Measurements from ENCODE around the gene SDK2. TPM values are rescaled to one million over a fixed set of nuclear protein-coding genes. Genes with fewer than 3 reads are reported as not detected.

The SDK2 gene
- total and polyA plus RNA-seq, 8 donors, result 0.04 to 0.31 (median 0.17) TPM

DNA sequence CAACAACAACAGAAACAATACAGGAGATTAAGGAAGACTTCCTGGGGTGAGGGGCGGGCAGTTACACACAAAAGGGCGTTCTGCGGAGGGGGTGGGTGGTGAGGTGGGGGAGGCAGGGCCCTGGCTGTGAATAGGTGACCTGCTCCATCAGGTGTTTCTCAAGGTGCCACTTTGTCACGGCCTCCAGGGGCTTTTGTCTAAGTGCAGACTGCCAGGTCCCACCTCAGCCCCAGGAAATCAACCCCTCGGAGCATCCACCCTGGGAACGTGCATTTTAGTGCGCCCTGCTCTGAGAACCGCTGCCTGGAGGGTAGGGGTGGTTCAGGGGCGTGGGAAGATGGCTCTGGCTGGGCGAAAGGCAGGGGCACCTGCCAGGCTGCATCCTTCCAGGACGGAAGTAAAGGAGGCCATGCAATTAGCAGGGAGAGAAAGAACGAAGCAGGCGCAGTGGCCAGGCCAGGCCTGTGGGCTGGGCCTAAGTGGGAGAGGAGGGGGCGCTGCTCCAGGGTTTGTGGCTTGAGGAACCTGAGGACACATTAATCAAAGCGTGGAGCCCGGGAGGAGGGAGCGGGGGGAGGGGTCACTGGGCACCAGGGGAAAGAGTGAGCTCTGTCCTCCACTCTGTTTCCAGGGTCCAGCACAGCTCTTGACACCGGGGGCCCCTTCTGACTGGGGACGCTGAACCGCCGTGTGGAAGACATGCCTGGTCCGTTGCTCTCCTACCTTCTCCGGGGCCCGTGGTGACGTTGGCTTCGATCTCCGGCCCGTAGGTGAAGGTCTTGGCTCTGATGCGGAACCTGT, 283.1 kb downstream of the SDK2 start:
- H3K36me3 ChIP-seq, result no peaks in the 10 kb centered on the region
- H3K4me3 ChIP-seq, result no peak overlapping the region
- no peaks in the 10 kb centered on the region for H3K27me3 ChIP-seq
- ATAC-seq (no peak), DNase-seq (no peak), FAIRE-seq (no peak)
- H3K9me3 ChIP-seq, result no peaks in the 10 kb centered on the region
- H3K4me1 ChIP-seq, result peaks cover 0 to 9% (median 0%) of the 10 kb centered on the region in 3 donors
- WGBS, 2 donors, result 69 to 71% methylated on average over 29 of the region's 29 CpGs
- H3K27ac ChIP-seq, result peak overlapping the region in 2 of 4 donors; percentile 5 to 28
- intact Hi-C loops (cut with DNase I), result loop anchor here in 2 of 3 donors (10.0 kb wide), 2 partner anchors 46 to 636 kb away; partner anchors contain the start of gene CDC42EP4 (in 1 of the 2)
- TF ChIP-seq, protein P1, sequence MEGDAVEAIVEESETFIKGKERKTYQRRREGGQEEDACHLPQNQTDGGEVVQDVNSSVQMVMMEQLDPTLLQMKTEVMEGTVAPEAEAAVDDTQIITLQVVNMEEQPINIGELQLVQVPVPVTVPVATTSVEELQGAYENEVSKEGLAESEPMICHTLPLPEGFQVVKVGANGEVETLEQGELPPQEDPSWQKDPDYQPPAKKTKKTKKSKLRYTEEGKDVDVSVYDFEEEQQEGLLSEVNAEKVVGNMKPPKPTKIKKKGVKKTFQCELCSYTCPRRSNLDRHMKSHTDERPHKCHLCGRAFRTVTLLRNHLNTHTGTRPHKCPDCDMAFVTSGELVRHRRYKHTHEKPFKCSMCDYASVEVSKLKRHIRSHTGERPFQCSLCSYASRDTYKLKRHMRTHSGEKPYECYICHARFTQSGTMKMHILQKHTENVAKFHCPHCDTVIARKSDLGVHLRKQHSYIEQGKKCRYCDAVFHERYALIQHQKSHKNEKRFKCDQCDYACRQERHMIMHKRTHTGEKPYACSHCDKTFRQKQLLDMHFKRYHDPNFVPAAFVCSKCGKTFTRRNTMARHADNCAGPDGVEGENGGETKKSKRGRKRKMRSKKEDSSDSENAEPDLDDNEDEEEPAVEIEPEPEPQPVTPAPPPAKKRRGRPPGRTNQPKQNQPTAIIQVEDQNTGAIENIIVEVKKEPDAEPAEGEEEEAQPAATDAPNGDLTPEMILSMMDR (IDR thresholded peaks at IDR 0.05), result no peak

GRCh38 chr17:73359987-73360410, 284.2 kb downstream of the SDK2 start:
- ATAC-seq (peak; percentile 81 to 92 (median 89)), DNase-seq (peak; percentile 80 to 94 (median 86)), FAIRE-seq (no peak)
- H3K9me3 ChIP-seq, result no peaks in the 10 kb centered on the region
- peaks cover 0 to 9% (median 0%) of the 10 kb centered on the region in 3 donors for H3K4me1 ChIP-seq
- peak overlapping the region; percentile 16 to 67 (median 42) for H3K27ac ChIP-seq
- no peak overlapping the region for H3K4me3 ChIP-seq
- H3K27me3 ChIP-seq, result no peaks in the 10 kb centered on the region
- H3K36me3 ChIP-seq, result no peaks in the 10 kb centered on the region
- intact Hi-C loops (cut with DNase I), result loop anchor here in 2 of 3 donors (10.0 kb wide), 2 partner anchors 45 to 635 kb away; partner anchors contain the start of gene CDC42EP4 (in 1 of the 2)
- WGBS, 2 donors, result 8 to 15% methylated on average over 7 of the region's 7 CpGs
- TF ChIP-seq, protein P1 (IDR thresholded peaks at IDR 0.05), result peak in 1 of 4 donors; percentile 11

- TF ChIP-seq, protein P1 (IDR thresholded peaks at IDR 0.05), result no peak
- Histone ChIP-seq H3K4me3 (no peak overlapping the region), H3K27me3 (no peaks in the 10 kb centered on the region), H3K4me1 (peaks cover 0 to 9% (median 0%) of the 10 kb centered on the region in 3 donors), H3K9me3 (no peaks in the 10 kb centered on the region), H3K27ac (peak overlapping the region; percentile 16 to 67 (median 42)), H3K36me3 (no peaks in the 10 kb centered on the region)
- intact Hi-C loops (cut with DNase I), result no loop called here
- DNase-seq (no peak), ATAC-seq (no peak), FAIRE-seq (no peak)
- 83 to 87% methylated on average over 10 of the region's 10 CpGs for WGBS, 2 donors
Measured at GRCh38 chr17:73359352-73359751, 284.9 kb downstream of the SDK2 start.

DNA sequence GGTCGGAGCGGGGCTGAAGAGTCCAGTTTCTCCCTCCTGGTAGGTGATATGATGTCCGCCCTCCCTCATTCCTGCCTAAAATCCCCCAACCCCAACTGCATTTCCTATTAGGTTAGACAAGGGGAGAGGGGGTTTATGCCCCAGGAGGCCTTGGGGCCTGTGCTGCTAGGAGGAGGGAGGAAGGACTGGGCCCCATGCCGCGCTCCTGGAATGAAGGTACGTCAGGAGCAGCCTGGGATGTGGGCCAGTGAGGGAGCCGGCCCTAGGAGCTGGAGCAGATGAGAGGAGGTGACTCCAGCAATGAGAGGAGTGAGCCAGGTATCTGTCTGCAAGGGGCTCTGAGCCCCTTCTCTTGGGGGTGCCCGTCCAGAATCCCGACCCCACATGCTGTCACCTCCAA, 285.6 kb downstream of the SDK2 start:
- TF ChIP-seq, protein P1 (IDR thresholded peaks at IDR 0.05), result no peak
- no peak for FAIRE-seq
- intact Hi-C loops (cut with DNase I), result no loop called here
- 72 to 74% methylated on average over 9 of the region's 9 CpGs for WGBS, 2 donors
- Histone ChIP-seq H3K4me3 (no peak overlapping the region), H3K4me1 (peaks cover 0 to 9% (median 0%) of the 10 kb centered on the region in 3 donors), H3K27ac (no peak overlapping the region), H3K9me3 (no peaks in the 10 kb centered on the region), H3K36me3 (no peaks in the 10 kb centered on the region), H3K27me3 (no peaks in the 10 kb centered on the region)
- peak in 1 of 6 donors; percentile 44 for DNase-seq
- ATAC-seq, result peak in 1 of 4 donors; percentile 26
